ENCODE results near the gene MDP1. TPM values are rescaled to one million over a fixed set of nuclear protein-coding genes. Genes with fewer than 3 reads are reported as not detected.

MDP1 gene
- polyA plus RNA-seq, 1 donor (not counting 4 experiments of a cell fraction or from before 2014, with no cell fraction given), result 7.3 TPM

GRCh38 chr14:24167469-24168114, 48.3 kb downstream of the MDP1 start:
- no peak overlapping the region for H3K4me3 ChIP-seq (ENCODE audit: control insufficient read depth in 2 of 3, extremely low read depth in 1 of 3, insufficient read depth in 2 of 3, low read depth in 1 of 3, low read length in 3 of 3)
- no peaks in the 10 kb centered on the region for H3K27me3 ChIP-seq (ENCODE audit: control insufficient read depth, extremely low read depth, insufficient read depth, low read length)
- peaks cover 39 to 44% of the 10 kb centered on the region in 2 experiments for H3K36me3 ChIP-seq (ENCODE audit: control insufficient read depth in 2 of 2, extremely low read depth in 1 of 2, insufficient read depth in 2 of 2, low read length in 2 of 2)
- dilution Hi-C loops (cut with MboI; ENCODE audit: extremely low pct_ligation_motif_present, low sequenced_read_pairs), result no loop called here
- no peak overlapping the region for H3K4me2 ChIP-seq (ENCODE audit: control insufficient read depth, extremely low read depth, insufficient read depth, low read depth, low read length)
- H4K20me1 ChIP-seq (ENCODE audit: control insufficient read depth, extremely low read depth, insufficient read depth, low read length), result no peaks in the 10 kb centered on the region
- no peak overlapping the region for H3K9ac ChIP-seq (ENCODE audit: control insufficient read depth, extremely low read depth, insufficient read depth, low read length)
- no peak overlapping the region for H3K27ac ChIP-seq (ENCODE audit: control insufficient read depth, insufficient read depth, low read length)
- no peak overlapping the region for H2AFZ ChIP-seq (ENCODE audit: control insufficient read depth, low read length)
- no peaks in the 10 kb centered on the region for H3K9me1 ChIP-seq (ENCODE audit: control insufficient read depth, extremely low read depth, insufficient read depth, low read length)
- no peaks in the 10 kb centered on the region for H3K9me3 ChIP-seq (ENCODE audit: control insufficient read depth, low read depth, low read length)
- TF ChIP-seq CTCF (optimal IDR thresholded peaks at IDR 0.05 in 1 of 3, IDR thresholded peaks at IDR 0.05 in 1 of 3, conservative IDR thresholded peaks at IDR 0.05 in 1 of 3; ENCODE audit: extremely low read depth in 1 of 3, insufficient read depth in 2 of 3, low read length in 3 of 3), result no peak
- no peak for TF ChIP-seq EZH2 (IDR thresholded peaks at IDR 0.05; ENCODE audit: low read length)
- FAIRE-seq, result no peak
- peaks cover 19% of the 10 kb centered on the region for H3K79me2 ChIP-seq (ENCODE audit: control insufficient read depth, insufficient read depth, low read length)
- peaks cover 13% of the 10 kb centered on the region for H3K4me1 ChIP-seq (ENCODE audit: control insufficient read depth, extremely low read depth, insufficient read depth, low read length)
- no peak for DNase-seq (ENCODE audit: low read depth, low spot score)

GRCh38 chr14:24165785-24166184, 50.1 kb downstream of the MDP1 start:
- FAIRE-seq, result no peak
- dilution Hi-C loops (cut with MboI; ENCODE audit: extremely low pct_ligation_motif_present, low sequenced_read_pairs), result no loop called here

More at GRCh38 chr14:24165785-24166184, 50.1 kb downstream of the MDP1 start:
- Histone ChIP-seq H3K27ac (ENCODE audit: control insufficient read depth, insufficient read depth, low read length) (no peak overlapping the region), H3K79me2 (ENCODE audit: control insufficient read depth, insufficient read depth, low read length) (peaks cover 32% of the 10 kb centered on the region), H3K4me1 (ENCODE audit: control insufficient read depth, extremely low read depth, insufficient read depth, low read length) (peaks cover 25% of the 10 kb centered on the region), H2AFZ (ENCODE audit: control insufficient read depth, low read length) (no peak overlapping the region), H3K27me3 (ENCODE audit: control insufficient read depth, extremely low read depth, insufficient read depth, low read length) (no peaks in the 10 kb centered on the region), H3K9me3 (ENCODE audit: control insufficient read depth, low read depth, low read length) (no peaks in the 10 kb centered on the region), H3K9me1 (ENCODE audit: control insufficient read depth, extremely low read depth, insufficient read depth, low read length) (no peaks in the 10 kb centered on the region), H3K36me3 (ENCODE audit: control insufficient read depth in 2 of 2, extremely low read depth in 1 of 2, insufficient read depth in 2 of 2, low read length in 2 of 2) (peaks cover 44 to 46% of the 10 kb centered on the region in 2 experiments), H3K4me2 (ENCODE audit: control insufficient read depth, extremely low read depth, insufficient read depth, low read depth, low read length) (no peak overlapping the region), H3K9ac (ENCODE audit: control insufficient read depth, extremely low read depth, insufficient read depth, low read length) (no peak overlapping the region), H4K20me1 (ENCODE audit: control insufficient read depth, extremely low read depth, insufficient read depth, low read length) (no peaks in the 10 kb centered on the region), H3K4me3 (ENCODE audit: control insufficient read depth in 2 of 3, extremely low read depth in 1 of 3, insufficient read depth in 2 of 3, low read depth in 1 of 3, low read length in 3 of 3) (no peak overlapping the region)
- no peak for DNase-seq (ENCODE audit: low read depth, low spot score)
- no peak for TF ChIP-seq EZH2 (IDR thresholded peaks at IDR 0.05; ENCODE audit: low read length)
- TF ChIP-seq CTCF (optimal IDR thresholded peaks at IDR 0.05 in 1 of 3, IDR thresholded peaks at IDR 0.05 in 1 of 3, conservative IDR thresholded peaks at IDR 0.05 in 1 of 3; ENCODE audit: extremely low read depth in 1 of 3, insufficient read depth in 2 of 3, low read length in 3 of 3), result no peak
